CD4-positive, alpha-beta T cell treated with Interleukin-4 for 4 hours (primary cell): ENCODE data around the gene PRKCB.

Experiments used
- DNase-seq: peaks from one replicate; pipeline ENCODE4 v3.0.0-alpha.2; 2020

The PRKCB gene

GRCh38 chr16:23969468-23970297 is 133.9 kb downstream of the PRKCB start:
- DNase-seq: no peak

- DNase-seq: no peak
Measured at GRCh38 chr16:23974223-23974622, 138.4 kb downstream of the PRKCB start.

- DNase-seq: no peak
Measured at GRCh38 chr16:23975293-23975692, 139.5 kb downstream of the PRKCB start.

GRCh38 chr16:23976091-23976490 is 140.3 kb downstream of the PRKCB start:
- no peak for DNase-seq

GRCh38 chr16:23976524-23976923 is 140.7 kb downstream of the PRKCB start:
- DNase-seq: no peak

GRCh38 chr16:23979441-23979840 is 143.7 kb downstream of the PRKCB start:
- DNase-seq: no peak

GRCh38 chr16:23979982-23980381 is 144.2 kb downstream of the PRKCB start:
- no peak for DNase-seq

- no peak for DNase-seq
Measured at GRCh38 chr16:23981429-23982399, 145.9 kb downstream of the PRKCB start.

GRCh38 chr16:23986455-23986854 is 150.7 kb downstream of the PRKCB start:
- no peak for DNase-seq

- DNase-seq: no peak
Measured at GRCh38 chr16:23987443-23987842, 151.7 kb downstream of the PRKCB start.

- DNase-seq: no peak
Measured at GRCh38 chr16:23990507-23990906, 154.7 kb downstream of the PRKCB start.

- no peak for DNase-seq
Measured at GRCh38 chr16:23991066-23991465, 155.3 kb downstream of the PRKCB start.

GRCh38 chr16:23994615-23995014 is 158.8 kb downstream of the PRKCB start:
- DNase-seq: no peak

- no peak for DNase-seq
Measured at GRCh38 chr16:23996258-23996955, 160.6 kb downstream of the PRKCB start.

GRCh38 chr16:23998771-23999170 is 163.0 kb downstream of the PRKCB start:
- no peak for DNase-seq

GRCh38 chr16:23999663-24000062 is 163.9 kb downstream of the PRKCB start:
- DNase-seq: no peak

- DNase-seq: no peak
Measured at GRCh38 chr16:24001710-24002109, 165.9 kb downstream of the PRKCB start.

GRCh38 chr16:24002619-24003018 is 166.8 kb downstream of the PRKCB start:
- DNase-seq: no peak

GRCh38 chr16:24005577-24005976 is 169.8 kb downstream of the PRKCB start:
- DNase-seq: no peak

- no peak for DNase-seq
Measured at GRCh38 chr16:24007391-24007790, 171.6 kb downstream of the PRKCB start.

- no peak for DNase-seq
Measured at GRCh38 chr16:24007934-24008333, 172.2 kb downstream of the PRKCB start.

- peak; percentile 3 for DNase-seq
Measured at GRCh38 chr16:24009098-24009497, 173.3 kb downstream of the PRKCB start.

- no peak for DNase-seq
Measured at GRCh38 chr16:24009955-24010354, 174.2 kb downstream of the PRKCB start.
